Ovary (tissue), 3 donors: ENCODE data around the gene GALNT13.

Experiments used
- CTCF ChIP-seq, 3 donors: fragments of 450-650 bp in 2 of 3; fragments of 200-600 bp in 1 of 3; IDR thresholded peaks; one replicate each; pipeline versions ENCODE4 v1.5.1 to v1.8.0; 2016 to 2022; ENCODE audit warnings: antibody characterized with exemption in 3 of 3, mild to moderate bottlenecking in 1 of 3
- EP300 ChIP-seq: sonication (generic); formaldehyde crosslinking; IDR thresholded peaks from one replicate; pipeline ENCODE4 v1.6.1; 2017; ENCODE audit warnings: antibody characterized with exemption
- POLR2A ChIP-seq: fragments of 450-650 bp; IDR thresholded peaks from one replicate; pipeline ENCODE4 v1.6.1; 2017; ENCODE audit warnings: antibody characterized with exemption, mild to moderate bottlenecking, moderate library complexity
- donor health status: DM: no; HTN: no; CAD: no.

DNA sequence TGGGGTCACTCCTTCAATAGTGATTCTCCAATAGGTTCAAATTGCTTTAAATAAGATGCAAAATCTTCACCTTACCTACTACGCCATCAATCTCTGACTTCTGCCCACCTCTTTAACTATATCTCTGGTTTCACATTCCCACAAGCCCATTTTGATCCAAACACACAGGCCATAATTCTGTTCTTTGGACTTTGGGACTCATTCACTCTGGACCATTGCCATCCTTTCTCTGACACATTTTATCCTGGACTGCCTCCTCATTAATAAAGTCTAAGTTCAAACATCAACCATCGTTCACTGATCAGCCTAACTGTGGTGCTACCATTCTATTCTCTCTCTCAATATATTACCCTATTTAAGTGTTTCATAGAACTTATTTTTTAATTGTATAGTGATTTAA lies 332.2 kb downstream of the GALNT13 start:
- TF ChIP-seq CTCF (IDR thresholded peaks at IDR 0.05) (no peak), POLR2A (no peak), EP300 (no peak)
